DOHH2 (cell line): ENCODE data around the gene BUB3.

Experiments
- H3F3A ChIP-seq: fragments of 200-600 bp; sonication (generic), shearing (Covaris generic); 2 replicates; pipeline ENCODE4 v1.6.0; 2016; ENCODE audit warnings: antibody characterized with exemption, mild to moderate bottlenecking; ENCODE audit not compliant: control insufficient read depth, insufficient read depth
- H3K27ac ChIP-seq: fragments of 200-600 bp; sonication (generic); 2 replicates; pipeline ENCODE4 v1.5.1; 2014; ENCODE audit warnings: low read depth, mild to moderate bottlenecking, low read length, moderate library complexity
- H3K27me3 ChIP-seq: fragments of 200-600 bp; sonication (generic); 2 replicates; pipeline ENCODE4 v1.6.1; 2014; ENCODE audit warnings: mild to moderate bottlenecking, low read length, mixed read lengths; ENCODE audit not compliant: control insufficient read depth
- H3K36me3 ChIP-seq: fragments of 200-600 bp; sonication (generic); 2 replicates; pipeline ENCODE4 v1.6.1; 2014; ENCODE audit warnings: mild to moderate bottlenecking, low read length, moderate library complexity, mixed read lengths; ENCODE audit not compliant: control insufficient read depth
- H3K4me1 ChIP-seq: fragments of 200-600 bp; sonication (generic); 2 replicates; pipeline ENCODE4 v1.6.1; 2014; ENCODE audit warnings: mild to moderate bottlenecking, low read length, mixed read lengths; ENCODE audit not compliant: control insufficient read depth
- H3K4me2 ChIP-seq: fragments of 200-600 bp; sonication (generic); 2 replicates; pipeline ENCODE4 v1.6.0; 2014; ENCODE audit warnings: mild to moderate bottlenecking, low read length, moderate library complexity
- H3K4me3 ChIP-seq: fragments of 200-600 bp; sonication (generic); 2 replicates; pipeline ENCODE4 v1.5.1; 2014; ENCODE audit warnings: mild to moderate bottlenecking, low read length, mixed read lengths
- H3K79me2 ChIP-seq: fragments of 200-600 bp; sonication (generic); 2 replicates; pipeline ENCODE4 v1.6.1; 2014; ENCODE audit warnings: mild to moderate bottlenecking, low read length, mixed read lengths; ENCODE audit not compliant: control insufficient read depth
- H3K9me2 ChIP-seq: fragments of 200-600 bp; sonication (generic); replicated peaks from 2 replicates; pipeline ENCODE4 v1.6.1; 2014; ENCODE audit warnings: mild to moderate bottlenecking, low read length, mixed read lengths; ENCODE audit not compliant: control insufficient read depth
- H3K9me3 ChIP-seq: fragments of 200-600 bp; sonication (generic); 2 replicates; pipeline ENCODE4 v1.6.1; 2014; ENCODE audit warnings: antibody characterized with exemption, low read length, mixed read lengths; ENCODE audit not compliant: control insufficient read depth, insufficient read depth
- H4K20me1 ChIP-seq: fragments of 200-600 bp; sonication (generic); 2 replicates; pipeline ENCODE4 v1.6.0; 2014; ENCODE audit warnings: low read depth, mild to moderate bottlenecking, antibody characterized with exemption, low read length, moderate library complexity; ENCODE audit not compliant: control insufficient read depth, insufficient read depth
- CTCF ChIP-seq: fragments of 200-600 bp; sonication (generic); IDR thresholded peaks from one replicate; pipeline ENCODE4 v1.5.1; 2014; ENCODE audit warnings: antibody characterized with exemption, mild to moderate bottlenecking, low read depth, low read length; ENCODE audit not compliant: poor library complexity, severe bottlenecking
- EZH2phosphoT487 ChIP-seq: fragments of 200-600 bp; sonication (generic); IDR thresholded peaks from 2 replicates; pipeline ENCODE4 v1.6.1; 2017; ENCODE audit warnings: borderline replicate concordance, mild to moderate bottlenecking, antibody characterized with exemption, low read length, moderate library complexity, mixed read lengths

The BUB3 gene

GRCh38 chr10:123160311-123160980 lies 6.2 kb downstream of the BUB3 start:
- Histone ChIP-seq H4K20me1 (peaks cover 49% of the 10 kb centered on the region), H3K9me2 (no peaks in the 10 kb centered on the region), H3K4me2 (peak overlapping the region; percentile 89), H3K27ac (no peak overlapping the region), H3K9me3 (no peaks in the 10 kb centered on the region), H3K4me3 (no peak overlapping the region), H3K36me3 (peaks cover 100% of the 10 kb centered on the region), H3K79me2 (peaks cover 98% of the 10 kb centered on the region), H3K27me3 (no peaks in the 10 kb centered on the region), H3F3A (no peaks in the 10 kb centered on the region; the same call in 1 of the 2 replicates), H3K4me1 (peaks cover 56% of the 10 kb centered on the region)
- no peak for TF ChIP-seq CTCF
- TF ChIP-seq EZH2phosphoT487 = no peak

DNA sequence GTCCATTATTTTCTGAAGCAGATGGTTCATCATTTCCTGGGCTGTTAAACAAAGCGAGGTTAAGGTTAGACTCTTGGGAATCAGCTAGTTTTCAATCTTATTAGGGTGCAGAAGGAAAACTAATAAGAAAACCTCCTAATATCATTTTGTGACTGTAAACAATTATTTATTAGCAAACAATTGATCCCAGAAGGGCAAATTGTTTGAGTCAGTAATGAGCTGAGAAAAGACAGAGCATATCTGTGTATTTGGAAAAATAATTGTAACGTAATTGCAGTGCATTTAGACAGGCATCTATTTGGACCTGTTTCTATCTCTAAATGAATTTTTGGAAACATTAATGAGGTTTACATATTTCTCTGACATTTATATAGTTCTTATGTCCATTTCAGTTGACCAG lies 10.1 kb downstream of the BUB3 start:
- Histone ChIP-seq H3K9me3 (no peaks in the 10 kb centered on the region), H3F3A (no peaks in the 10 kb centered on the region; the same call in 1 of the 2 replicates), H3K4me2 (no peak overlapping the region), H3K27me3 (no peaks in the 10 kb centered on the region), H3K36me3 (peaks cover 99% of the 10 kb centered on the region), H3K4me3 (no peak overlapping the region), H3K4me1 (peaks cover 18% of the 10 kb centered on the region), H4K20me1 (peaks cover 14% of the 10 kb centered on the region), H3K27ac (no peak overlapping the region), H3K9me2 (no peaks in the 10 kb centered on the region), H3K79me2 (peaks cover 80% of the 10 kb centered on the region)
- TF ChIP-seq CTCF (no peak), EZH2phosphoT487 (no peak)

DNA sequence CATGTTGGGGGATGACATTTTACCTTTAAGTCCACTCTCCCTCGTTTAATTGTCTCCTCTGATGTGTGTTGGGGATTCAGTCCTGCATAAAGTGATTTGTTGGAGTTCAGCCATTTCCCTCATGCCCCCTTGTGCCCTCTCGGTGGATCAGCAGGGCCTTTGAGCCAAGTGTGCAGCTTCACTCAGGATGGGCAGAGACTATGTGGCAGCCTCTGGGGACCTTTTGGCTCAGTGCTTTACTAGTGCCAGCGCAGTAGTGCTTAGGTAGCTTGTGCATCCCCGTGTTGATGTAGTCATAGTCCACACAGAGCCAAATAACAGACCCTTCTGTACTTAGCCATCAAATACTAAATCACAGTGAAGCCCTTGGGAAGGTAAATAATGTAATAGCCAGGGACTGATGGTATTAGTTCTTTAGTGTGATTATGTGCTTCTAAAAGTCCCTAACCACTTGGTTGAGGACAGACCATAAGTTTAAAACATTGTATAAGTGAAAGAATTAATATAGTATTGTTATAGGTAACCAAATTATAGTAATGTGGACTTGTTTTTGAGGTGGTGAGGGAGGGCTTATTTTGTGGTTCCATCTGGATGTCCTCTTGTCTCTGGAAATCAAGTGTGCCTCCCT lies 11.4 kb downstream of the BUB3 start:
- Histone ChIP-seq H3K27me3 (no peaks in the 10 kb centered on the region), H3K9me3 (no peaks in the 10 kb centered on the region), H3K4me3 (no peak overlapping the region), H3F3A (no peaks in the 10 kb centered on the region; the same call in 1 of the 2 replicates), H3K4me2 (no peak overlapping the region), H3K4me1 (peaks cover 5% of the 10 kb centered on the region), H4K20me1 (peaks cover 9% of the 10 kb centered on the region), H3K79me2 (peaks cover 68% of the 10 kb centered on the region), H3K27ac (no peak overlapping the region), H3K9me2 (no peaks in the 10 kb centered on the region), H3K36me3 (peaks cover 96% of the 10 kb centered on the region)
- no peak for TF ChIP-seq EZH2phosphoT487
- peak; percentile 17 for TF ChIP-seq CTCF
